HG02623 (cell line): ENCODE results near the gene COL20A1.
"Not testable (repeated sequence)": the region's sequence is repeated elsewhere in the genome, so short reads cannot be mapped to it uniquely, and the experiment has no call there.

Experiments used
- ATAC-seq: cut with Tn5 transposase; IDR thresholded peaks from one replicate; pipeline ENCODE4 v1.9.1; 2021; ENCODE audit warnings: moderate library complexity; ENCODE audit not compliant: unreplicated experiment

Gene COL20A1

GRCh38 chr20:63330084-63330760, 37.2 kb downstream of the COL20A1 start:
- ATAC-seq, result no peak

DNA sequence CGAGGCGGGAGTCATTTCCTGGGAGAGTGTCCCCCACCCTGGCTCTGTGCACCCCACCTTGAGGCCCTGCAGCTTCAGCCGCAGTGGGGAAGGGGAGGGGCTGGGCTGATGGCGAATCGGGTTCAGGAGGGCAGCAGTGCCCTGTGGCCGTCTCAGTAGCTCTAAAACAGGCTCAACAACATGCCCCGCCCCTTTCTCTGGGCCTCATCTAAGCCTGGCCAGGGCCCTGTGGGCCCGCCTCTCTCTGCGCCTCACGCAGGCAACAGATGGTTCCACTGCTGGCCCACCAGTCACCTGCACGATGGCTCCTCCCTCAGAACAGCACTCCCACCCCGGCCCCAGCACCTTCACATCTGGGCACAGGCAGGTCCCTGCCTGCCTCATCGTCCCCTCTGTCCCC, 38.0 kb downstream of the COL20A1 start:
- ATAC-seq, result no peak

- ATAC-seq, result no peak
Measured at GRCh38 chr20:63331741-63332400, 38.9 kb downstream of the COL20A1 start.

GRCh38 chr20:63332488-63333240, 39.7 kb downstream of the COL20A1 start:
- no peak for ATAC-seq

DNA sequence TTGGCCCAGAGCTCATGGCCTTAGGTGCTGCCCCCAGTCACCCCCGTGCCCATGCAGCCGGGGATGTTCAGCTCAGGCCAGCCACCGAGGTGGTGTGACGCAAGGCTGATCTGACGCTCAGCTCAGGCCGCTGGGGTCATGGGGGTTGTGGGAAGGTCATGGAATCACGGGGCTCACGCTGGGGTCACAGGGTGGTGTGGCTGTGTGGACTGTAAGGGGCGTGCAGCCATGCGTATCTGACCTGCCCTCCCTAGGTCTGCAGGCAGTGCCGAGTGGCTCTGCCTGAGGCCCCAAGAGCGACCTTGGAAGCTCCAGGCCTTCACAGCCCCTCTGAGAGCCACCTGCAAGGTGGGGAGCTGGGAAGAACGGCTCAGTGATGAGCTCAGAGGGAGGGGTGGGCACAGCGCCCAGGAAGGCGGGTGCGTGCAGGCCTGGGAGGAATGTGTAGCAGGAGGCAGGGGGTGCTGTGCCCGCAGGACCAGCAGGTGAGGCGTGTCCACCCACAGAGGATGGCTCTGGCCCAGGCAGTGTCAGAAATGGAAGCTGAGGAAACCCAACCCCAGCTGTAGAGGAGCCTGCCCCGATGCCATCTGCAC, 40.4 kb downstream of the COL20A1 start:
- ATAC-seq, result no peak

GRCh38 chr20:63334356-63334755, 41.4 kb downstream of the COL20A1 start:
- no peak for ATAC-seq

DNA sequence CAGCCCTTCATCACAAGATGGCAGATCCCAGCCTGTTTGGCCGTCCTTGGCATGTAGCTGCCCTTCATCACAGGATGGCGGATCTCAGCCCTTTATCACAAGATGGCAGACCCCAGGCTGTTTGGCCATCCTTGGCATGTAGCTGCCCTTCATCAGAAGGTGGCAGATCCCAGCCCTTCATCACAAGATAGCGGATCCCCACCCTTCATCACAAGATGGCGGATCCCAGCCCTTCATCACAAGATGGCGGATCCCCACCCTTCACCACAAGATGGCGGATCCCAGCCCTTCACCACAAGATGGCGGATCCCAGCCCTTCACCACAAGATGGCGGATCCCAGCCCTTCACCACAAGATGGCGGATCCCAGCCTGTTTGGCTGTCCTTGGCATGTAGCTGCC, 42.1 kb downstream of the COL20A1 start:
- ATAC-seq, result not testable (repeated sequence)

GRCh38 chr20:63335711-63336110, 42.7 kb downstream of the COL20A1 start:
- ATAC-seq, result no peak

DNA sequence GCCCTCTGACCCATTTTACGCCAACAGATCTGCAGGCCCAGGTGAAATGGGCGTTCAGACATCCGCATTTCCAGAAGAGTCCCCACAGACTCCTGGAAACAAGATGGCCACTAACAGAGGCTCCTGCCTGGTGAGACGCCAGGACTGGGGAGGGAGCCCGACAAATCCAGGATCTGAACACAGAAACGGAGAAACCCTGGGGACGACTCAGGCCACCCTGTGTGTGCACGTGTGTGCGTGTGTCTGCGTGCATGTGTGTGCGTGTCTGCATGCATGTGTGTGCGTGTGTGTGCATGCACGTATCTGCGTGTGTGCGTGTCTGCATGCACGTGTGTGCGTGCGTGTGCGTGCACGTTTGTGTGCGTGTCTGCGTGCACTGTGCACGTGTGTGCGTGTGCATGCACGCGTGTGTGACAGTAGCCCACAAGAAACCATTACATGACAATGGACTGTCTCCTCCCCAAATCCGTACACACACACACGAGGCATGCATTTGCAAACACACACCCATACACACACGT, 43.3 kb downstream of the COL20A1 start:
- ATAC-seq, result no peak

DNA sequence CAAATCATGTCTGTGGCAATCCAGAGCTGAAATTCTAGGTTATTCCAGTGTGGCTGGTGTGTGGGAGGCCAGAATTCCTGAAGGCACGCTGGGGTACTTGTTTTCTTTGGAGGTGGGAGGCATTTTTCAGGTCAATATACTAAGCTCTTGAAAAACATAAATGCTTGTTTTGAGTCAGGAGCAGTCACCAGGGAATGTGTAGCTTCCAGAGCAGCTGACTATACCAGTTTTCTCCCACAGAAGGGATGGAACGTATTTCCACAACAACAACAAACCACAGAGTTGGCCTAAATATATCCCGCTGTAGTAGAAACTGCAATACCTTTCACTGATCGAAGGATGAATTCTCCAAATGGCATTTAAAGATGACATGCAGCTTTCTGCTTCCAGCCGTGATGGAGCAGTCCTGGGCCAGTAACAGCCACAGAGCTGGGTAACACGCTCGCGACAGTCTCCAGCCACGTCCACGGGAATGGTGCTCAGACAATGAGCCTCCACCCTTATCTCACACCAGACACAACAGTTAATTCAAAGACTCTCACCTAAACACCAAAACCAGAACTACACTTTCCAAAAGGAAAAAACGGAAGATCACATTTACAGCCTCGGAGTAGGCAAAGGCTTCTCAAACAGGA, 44.9 kb downstream of the COL20A1 start:
- no peak for ATAC-seq

GRCh38 chr20:63339154-63340094, 46.4 kb downstream of the COL20A1 start:
- not testable (repeated sequence) for ATAC-seq

- not testable (repeated sequence) for ATAC-seq
Measured at GRCh38 chr20:63340158-63340688, 47.2 kb downstream of the COL20A1 start.

DNA sequence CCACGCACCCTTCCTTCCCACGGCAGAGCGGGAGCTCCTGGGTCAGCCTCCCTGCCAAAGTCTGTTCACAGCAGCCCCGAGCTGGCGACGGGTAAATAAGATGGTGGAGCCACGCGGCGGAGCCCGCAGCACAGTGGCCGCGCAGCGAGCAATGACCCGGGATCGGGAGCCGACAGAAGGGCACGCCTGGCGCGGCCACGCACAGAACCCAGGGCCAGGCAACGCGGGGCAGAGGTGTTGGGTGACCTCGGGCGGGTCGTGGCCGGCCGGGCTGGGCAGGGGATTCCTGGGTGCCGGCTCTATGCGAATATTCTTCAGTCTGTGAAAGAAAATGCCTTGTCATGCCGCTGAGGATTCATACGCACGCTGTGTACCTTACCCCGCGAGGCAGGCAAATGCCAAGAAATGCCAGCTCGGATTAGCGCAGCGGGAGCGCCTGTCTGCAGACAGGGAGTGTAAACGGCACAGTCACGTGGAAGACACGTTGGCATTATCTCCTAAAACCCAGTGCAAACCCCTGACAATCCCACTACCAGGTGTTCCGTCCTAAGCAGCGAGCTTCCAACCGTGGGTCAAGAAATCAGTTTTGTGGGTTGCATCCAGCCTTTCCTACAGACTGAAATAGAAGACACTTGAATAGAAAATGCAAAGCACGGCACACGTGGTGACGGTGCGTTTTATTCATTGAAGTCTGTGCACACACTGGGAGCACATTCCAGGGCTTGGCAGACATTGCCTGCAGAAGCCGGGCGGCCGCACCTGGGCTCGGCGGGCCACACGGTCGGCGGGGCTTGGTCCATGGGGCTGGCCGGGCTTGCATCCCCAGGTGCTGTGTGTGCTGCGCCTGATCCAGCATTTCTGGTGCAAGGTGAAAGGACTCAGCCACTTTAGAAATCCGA, 49.8 kb downstream of the COL20A1 start:
- ATAC-seq, result no peak

DNA sequence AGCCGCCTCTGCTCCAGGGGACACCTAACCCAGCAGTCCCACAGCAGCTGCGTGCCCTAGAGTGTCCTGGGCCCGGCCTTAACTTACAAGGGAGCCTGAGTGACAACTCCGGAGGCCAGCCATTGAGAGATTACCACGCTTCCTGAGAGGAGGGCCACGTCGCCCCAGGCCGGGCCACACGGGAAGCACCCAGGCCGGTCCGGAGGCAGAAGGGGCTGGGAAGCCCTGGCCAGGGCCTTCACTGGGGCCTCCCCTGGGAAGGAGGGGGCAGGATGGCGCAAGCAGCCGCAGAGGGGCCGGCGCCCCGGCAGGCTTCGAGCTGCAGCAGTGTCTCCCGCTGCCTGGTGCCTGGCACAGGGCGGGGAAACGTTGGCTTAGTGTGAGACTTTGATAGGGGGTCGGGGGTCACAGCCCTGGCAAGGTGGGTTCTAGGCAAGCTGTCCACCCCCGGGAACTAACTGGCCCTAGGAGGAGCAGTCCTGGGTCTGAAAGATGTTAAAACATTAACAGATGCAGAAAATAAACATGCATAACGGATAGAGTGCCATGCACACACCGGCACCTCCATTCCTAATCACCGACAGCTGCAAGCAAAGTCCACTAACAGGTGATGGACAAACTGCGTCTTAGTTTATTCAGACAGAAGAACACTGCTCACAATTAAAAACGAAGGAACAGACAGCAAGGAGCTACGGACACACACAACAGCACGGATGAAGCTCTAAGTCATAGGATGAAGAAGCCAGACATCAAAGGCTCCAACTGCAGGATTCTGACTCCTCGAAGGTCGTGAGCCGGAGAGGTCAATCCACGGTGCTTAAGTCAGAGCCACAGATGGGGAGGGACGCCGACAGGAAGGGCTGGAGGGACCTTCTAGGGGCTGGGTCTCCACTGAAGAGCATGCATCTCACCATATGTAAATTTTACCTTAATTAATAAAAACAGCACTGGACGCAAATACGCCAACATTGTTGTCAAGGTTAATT, 50.8 kb downstream of the COL20A1 start:
- no peak for ATAC-seq

DNA sequence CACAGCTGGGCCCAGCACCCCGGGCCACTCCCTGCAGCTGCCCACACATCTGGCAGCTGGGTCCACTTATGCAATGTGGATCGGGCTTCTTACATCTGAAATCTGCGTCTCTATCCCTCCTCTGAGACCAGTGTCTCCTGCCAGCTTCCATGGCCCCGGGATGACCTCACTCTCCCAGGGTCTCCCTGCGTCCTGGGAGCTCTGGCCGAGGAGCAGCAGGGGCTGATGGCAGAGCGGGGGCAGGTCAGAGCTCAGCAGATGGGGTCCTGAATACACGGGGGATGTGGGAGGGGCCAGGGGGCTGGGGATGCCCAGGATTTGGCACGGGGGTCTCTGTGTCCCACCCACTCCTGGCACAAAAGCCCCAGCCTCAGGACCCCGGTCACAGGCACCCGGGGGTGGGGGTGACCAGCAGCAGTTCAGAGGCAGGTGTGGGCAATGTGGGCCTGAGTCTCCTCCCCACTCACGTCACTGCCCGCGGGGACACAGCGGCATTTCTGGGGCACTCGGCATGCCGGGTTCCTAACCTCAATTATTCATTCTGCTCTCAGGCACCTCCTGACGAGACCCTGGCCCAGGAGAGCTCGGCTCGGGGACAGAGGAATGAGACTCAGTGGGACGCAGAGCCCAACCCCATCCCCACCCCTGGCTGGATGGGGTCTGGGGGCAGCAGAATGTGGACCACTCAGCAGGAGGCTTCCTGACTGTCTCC, 51.8 kb downstream of the COL20A1 start:
- ATAC-seq, result no peak

- no peak for ATAC-seq
Measured at GRCh38 chr20:63345328-63346100, 52.5 kb downstream of the COL20A1 start.
